Measurements from ENCODE around the gene BAIAP2. TPM values are rescaled to one million over a fixed set of nuclear protein-coding genes. Genes with fewer than 3 reads are reported as not detected.

Gene BAIAP2
- polyA plus RNA-seq, 1 donor from 2014 or later: 17.5 TPM

DNA sequence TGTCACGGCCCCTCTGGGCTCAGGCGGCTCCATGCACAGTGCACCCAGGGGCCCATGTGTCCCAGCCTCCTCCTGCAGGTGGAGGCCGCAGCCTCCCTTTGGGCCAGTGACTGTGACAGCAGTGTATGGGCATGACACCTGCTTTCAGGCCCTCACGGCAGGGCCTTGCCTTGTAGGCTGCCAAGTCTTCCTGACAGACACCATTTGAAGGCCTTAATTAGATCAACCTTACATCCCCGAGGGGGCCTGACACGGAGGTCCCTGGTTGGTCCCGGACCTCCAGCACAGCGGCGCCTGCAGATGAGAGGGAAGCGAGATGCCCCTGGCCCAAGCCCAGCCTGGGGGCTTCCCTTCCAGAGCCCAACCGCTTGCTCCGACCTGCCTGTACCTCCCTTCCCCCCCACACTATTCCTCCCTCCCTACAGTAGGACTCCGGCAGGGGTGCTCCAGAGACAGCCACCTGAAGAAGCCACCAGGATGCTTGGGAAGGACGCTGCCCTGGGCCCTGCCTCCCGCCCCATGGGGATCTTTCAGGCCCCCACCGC is 31.9 kb downstream of the BAIAP2 start:
- H3K9ac ChIP-seq (ENCODE audit: low read length): no peak overlapping the region
- no peak overlapping the region for H2AFZ ChIP-seq (ENCODE audit: low read depth, low read length)
- H3F3A ChIP-seq (ENCODE audit: insufficient read depth, low read length, poor library complexity, severe bottlenecking): no peaks in the 10 kb centered on the region
- H3K79me2 ChIP-seq (replicated peaks; ENCODE audit: insufficient read depth, low read length): peaks cover 10% of the 10 kb centered on the region
- H3K9me2 ChIP-seq (ENCODE audit: insufficient read depth, low read length): no peaks in the 10 kb centered on the region
- no peak overlapping the region for H3K27ac ChIP-seq (ENCODE audit: low read length)
- no peaks in the 10 kb centered on the region for H3K36me3 ChIP-seq (ENCODE audit: insufficient read depth, low read length)
- no peaks in the 10 kb centered on the region for H3K9me3 ChIP-seq (ENCODE audit: low read length)
- TF ChIP-seq RAD21 (conservative IDR thresholded peaks at IDR 0.05) (no peak), TAF1 (IDR thresholded peaks at IDR 0.05; ENCODE audit: low read depth) (no peak), EZH2 (IDR thresholded peaks at IDR 0.05; ENCODE audit: borderline replicate concordance, insufficient read depth, low read length, poor library complexity, severe bottlenecking) (no peak), MXI1 (conservative IDR thresholded peaks at IDR 0.05; ENCODE audit: poor library complexity, severe bottlenecking) (no peak), EP300 (conservative IDR thresholded peaks at IDR 0.05; ENCODE audit: poor library complexity, severe bottlenecking) (no peak), SMC3 (conservative IDR thresholded peaks at IDR 0.05; ENCODE audit: poor library complexity) (no peak), POLR2AphosphoS5 (IDR thresholded peaks at IDR 0.05) (no peak)
- TF ChIP-seq, protein P1, sequence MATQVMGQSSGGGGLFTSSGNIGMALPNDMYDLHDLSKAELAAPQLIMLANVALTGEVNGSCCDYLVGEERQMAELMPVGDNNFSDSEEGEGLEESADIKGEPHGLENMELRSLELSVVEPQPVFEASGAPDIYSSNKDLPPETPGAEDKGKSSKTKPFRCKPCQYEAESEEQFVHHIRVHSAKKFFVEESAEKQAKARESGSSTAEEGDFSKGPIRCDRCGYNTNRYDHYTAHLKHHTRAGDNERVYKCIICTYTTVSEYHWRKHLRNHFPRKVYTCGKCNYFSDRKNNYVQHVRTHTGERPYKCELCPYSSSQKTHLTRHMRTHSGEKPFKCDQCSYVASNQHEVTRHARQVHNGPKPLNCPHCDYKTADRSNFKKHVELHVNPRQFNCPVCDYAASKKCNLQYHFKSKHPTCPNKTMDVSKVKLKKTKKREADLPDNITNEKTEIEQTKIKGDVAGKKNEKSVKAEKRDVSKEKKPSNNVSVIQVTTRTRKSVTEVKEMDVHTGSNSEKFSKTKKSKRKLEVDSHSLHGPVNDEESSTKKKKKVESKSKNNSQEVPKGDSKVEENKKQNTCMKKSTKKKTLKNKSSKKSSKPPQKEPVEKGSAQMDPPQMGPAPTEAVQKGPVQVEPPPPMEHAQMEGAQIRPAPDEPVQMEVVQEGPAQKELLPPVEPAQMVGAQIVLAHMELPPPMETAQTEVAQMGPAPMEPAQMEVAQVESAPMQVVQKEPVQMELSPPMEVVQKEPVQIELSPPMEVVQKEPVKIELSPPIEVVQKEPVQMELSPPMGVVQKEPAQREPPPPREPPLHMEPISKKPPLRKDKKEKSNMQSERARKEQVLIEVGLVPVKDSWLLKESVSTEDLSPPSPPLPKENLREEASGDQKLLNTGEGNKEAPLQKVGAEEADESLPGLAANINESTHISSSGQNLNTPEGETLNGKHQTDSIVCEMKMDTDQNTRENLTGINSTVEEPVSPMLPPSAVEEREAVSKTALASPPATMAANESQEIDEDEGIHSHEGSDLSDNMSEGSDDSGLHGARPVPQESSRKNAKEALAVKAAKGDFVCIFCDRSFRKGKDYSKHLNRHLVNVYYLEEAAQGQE (IDR thresholded peaks at IDR 0.05; ENCODE audit: borderline replicate concordance): no peak
- TF ChIP-seq, protein P2, sequence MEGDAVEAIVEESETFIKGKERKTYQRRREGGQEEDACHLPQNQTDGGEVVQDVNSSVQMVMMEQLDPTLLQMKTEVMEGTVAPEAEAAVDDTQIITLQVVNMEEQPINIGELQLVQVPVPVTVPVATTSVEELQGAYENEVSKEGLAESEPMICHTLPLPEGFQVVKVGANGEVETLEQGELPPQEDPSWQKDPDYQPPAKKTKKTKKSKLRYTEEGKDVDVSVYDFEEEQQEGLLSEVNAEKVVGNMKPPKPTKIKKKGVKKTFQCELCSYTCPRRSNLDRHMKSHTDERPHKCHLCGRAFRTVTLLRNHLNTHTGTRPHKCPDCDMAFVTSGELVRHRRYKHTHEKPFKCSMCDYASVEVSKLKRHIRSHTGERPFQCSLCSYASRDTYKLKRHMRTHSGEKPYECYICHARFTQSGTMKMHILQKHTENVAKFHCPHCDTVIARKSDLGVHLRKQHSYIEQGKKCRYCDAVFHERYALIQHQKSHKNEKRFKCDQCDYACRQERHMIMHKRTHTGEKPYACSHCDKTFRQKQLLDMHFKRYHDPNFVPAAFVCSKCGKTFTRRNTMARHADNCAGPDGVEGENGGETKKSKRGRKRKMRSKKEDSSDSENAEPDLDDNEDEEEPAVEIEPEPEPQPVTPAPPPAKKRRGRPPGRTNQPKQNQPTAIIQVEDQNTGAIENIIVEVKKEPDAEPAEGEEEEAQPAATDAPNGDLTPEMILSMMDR (IDR thresholded peaks at IDR 0.05; ENCODE audit: poor library complexity, severe bottlenecking): no peak
- no peaks in the 10 kb centered on the region for H3K27me3 ChIP-seq (ENCODE audit: insufficient read depth, low read depth, low read length)
- no peaks in the 10 kb centered on the region for H4K20me1 ChIP-seq (ENCODE audit: insufficient read depth)
- no peak overlapping the region for H3K4me3 ChIP-seq (ENCODE audit: low read length)
- H3K4me2 ChIP-seq (ENCODE audit: low read length): no peak overlapping the region

DNA sequence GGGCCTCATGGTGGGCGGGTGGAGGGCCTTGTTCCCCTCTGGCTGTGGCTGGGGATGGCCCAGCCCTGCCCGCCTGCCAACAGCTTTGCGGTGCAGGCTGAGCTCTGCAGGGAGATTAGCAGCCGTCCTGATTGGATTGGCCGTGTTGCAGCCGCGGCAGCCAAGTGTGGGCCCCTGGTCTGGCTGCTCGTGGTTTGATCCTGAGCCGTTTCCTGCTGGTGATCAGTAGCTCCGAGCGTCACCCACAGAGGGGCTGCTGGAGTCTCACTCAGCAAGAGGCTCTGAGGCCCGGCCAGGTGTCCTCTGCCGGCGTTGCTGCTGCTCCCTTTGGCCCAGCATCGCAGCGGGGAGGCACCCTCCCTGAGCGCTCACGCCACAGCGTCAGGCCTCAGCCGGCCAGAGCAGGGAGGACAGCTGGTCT is 32.5 kb downstream of the BAIAP2 start:
- Histone ChIP-seq H3F3A (ENCODE audit: insufficient read depth, low read length, poor library complexity, severe bottlenecking) (no peaks in the 10 kb centered on the region), H3K9me3 (ENCODE audit: low read length) (no peaks in the 10 kb centered on the region), H3K9ac (ENCODE audit: low read length) (no peak overlapping the region), H3K27me3 (ENCODE audit: insufficient read depth, low read depth, low read length) (no peaks in the 10 kb centered on the region), H4K20me1 (ENCODE audit: insufficient read depth) (no peaks in the 10 kb centered on the region), H3K9me2 (ENCODE audit: insufficient read depth, low read length) (no peaks in the 10 kb centered on the region), H3K4me2 (ENCODE audit: low read length) (no peak overlapping the region), H3K79me2 (replicated peaks; ENCODE audit: insufficient read depth, low read length) (peaks cover 10% of the 10 kb centered on the region), H2AFZ (ENCODE audit: low read depth, low read length) (no peak overlapping the region), H3K36me3 (ENCODE audit: insufficient read depth, low read length) (no peaks in the 10 kb centered on the region), H3K27ac (ENCODE audit: low read length) (no peak overlapping the region), H3K4me3 (ENCODE audit: low read length) (no peak overlapping the region)
- TF ChIP-seq TAF1 (IDR thresholded peaks at IDR 0.05; ENCODE audit: low read depth): no peak
- TF ChIP-seq, protein P1 (IDR thresholded peaks at IDR 0.05; ENCODE audit: borderline replicate concordance): no peak
- TF ChIP-seq RAD21 (conservative IDR thresholded peaks at IDR 0.05): no peak
- TF ChIP-seq, protein P2 (IDR thresholded peaks at IDR 0.05; ENCODE audit: poor library complexity, severe bottlenecking): no peak
- TF ChIP-seq EZH2 (IDR thresholded peaks at IDR 0.05; ENCODE audit: borderline replicate concordance, insufficient read depth, low read length, poor library complexity, severe bottlenecking): no peak
- TF ChIP-seq POLR2AphosphoS5 (IDR thresholded peaks at IDR 0.05): no peak
- no peak for TF ChIP-seq EP300 (conservative IDR thresholded peaks at IDR 0.05; ENCODE audit: poor library complexity, severe bottlenecking)
- no peak for TF ChIP-seq MXI1 (conservative IDR thresholded peaks at IDR 0.05; ENCODE audit: poor library complexity, severe bottlenecking)
- no peak for TF ChIP-seq SMC3 (conservative IDR thresholded peaks at IDR 0.05; ENCODE audit: poor library complexity)
